GF-D8 (cell line): Measurements from ENCODE around the gene KRTAP4-16.
"Not testable (repeated sequence)": the region's sequence is repeated elsewhere in the genome, so short reads cannot be mapped to it uniquely, and the experiment has no call there.

Experiments
- DNase-seq: peaks from one replicate; lab custom pipeline; 2025; lab: John Stamatoyannopoulos, UW

The KRTAP4-16 gene

GRCh38 chr17:41101586-41102259 is at the start of gene KRTAP4-16:
Gene KRTAP4-16, minus strand, starts transcription at chr17:41102209. Its CDS starts 0 bp downstream, at chr17:41102209.
- DNase-seq, result no peak

- no peak for DNase-seq
Measured at GRCh38 chr17:41151525-41151924, 49.5 kb upstream of the KRTAP4-16 start.

- DNase-seq, result no peak
Measured at GRCh38 chr17:41150026-41150425, 48.0 kb upstream of the KRTAP4-16 start.

GRCh38 chr17:41149652-41149985 is 47.6 kb upstream of the KRTAP4-16 start, which contains the start of gene KRTAP4-5:
Gene KRTAP4-5, minus strand, starts transcription at chr17:41149825. Its CDS starts 58 bp downstream, at chr17:41149767.
- no peak for DNase-seq

GRCh38 chr17:41148971-41149651 is 47.1 kb upstream of the KRTAP4-16 start:
- not testable (repeated sequence) for DNase-seq

- DNase-seq, result no peak
Measured at GRCh38 chr17:41147531-41148204, 45.7 kb upstream of the KRTAP4-16 start.

GRCh38 chr17:41145261-41145660 is 43.3 kb upstream of the KRTAP4-16 start:
- no peak for DNase-seq

GRCh38 chr17:41144846-41145245 is 42.8 kb upstream of the KRTAP4-16 start:
- DNase-seq, result no peak

- DNase-seq, result no peak
Measured at GRCh38 chr17:41141361-41141760, 39.4 kb upstream of the KRTAP4-16 start.

- DNase-seq, result no peak
Measured at GRCh38 chr17:41140360-41141131, 38.5 kb upstream of the KRTAP4-16 start, which contains the start of gene KRTAP4-6. Gene KRTAP4-6, minus strand, starts transcription at chr17:41140544. Its CDS starts 57 bp downstream, at chr17:41140487.

GRCh38 chr17:41139865-41140264 is 37.9 kb upstream of the KRTAP4-16 start:
- DNase-seq, result not testable (repeated sequence)

- no peak for DNase-seq
Measured at GRCh38 chr17:41133880-41134735, 32.1 kb upstream of the KRTAP4-16 start.

GRCh38 chr17:41131979-41132378 is 30.0 kb upstream of the KRTAP4-16 start:
- no peak for DNase-seq

GRCh38 chr17:41127371-41127770 is 25.4 kb upstream of the KRTAP4-16 start:
- no peak for DNase-seq

- no peak for DNase-seq
Measured at GRCh38 chr17:41126412-41126811, 24.4 kb upstream of the KRTAP4-16 start.

GRCh38 chr17:41125064-41125463 is 23.1 kb upstream of the KRTAP4-16 start:
- DNase-seq, result no peak

- DNase-seq, result not testable (repeated sequence)
Measured at GRCh38 chr17:41123991-41124371, 22.0 kb upstream of the KRTAP4-16 start, which contains the start of gene KRTAP4-12. Gene KRTAP4-12, minus strand, starts transcription at chr17:41124182. Its CDS starts 60 bp downstream, at chr17:41124122.

- DNase-seq, result not testable (repeated sequence)
Measured at GRCh38 chr17:41123292-41123990, 21.4 kb upstream of the KRTAP4-16 start.

- no peak for DNase-seq
Measured at GRCh38 chr17:41121742-41122141, 19.7 kb upstream of the KRTAP4-16 start.
